ENCODE results near the gene CD68.

The CD68 gene

GRCh38 chr17:7559320-7560171, 19.9 kb upstream of the CD68 start:
- DNase-seq (no peak), ATAC-seq (no peak)

- ATAC-seq (peak; percentile 38), DNase-seq (peak; percentile 78)
Observed at GRCh38 chr17:7560172-7561027, 19.0 kb upstream of the CD68 start.

- DNase-seq (peak; percentile 90), ATAC-seq (peak; percentile 73)
Observed at GRCh38 chr17:7561028-7561575, 18.3 kb upstream of the CD68 start.

- ATAC-seq (peak; percentile 82), DNase-seq (peak; percentile 95)
Observed at GRCh38 chr17:7561589-7562207, 17.7 kb upstream of the CD68 start, which contains the start of gene SENP3. TSS of gene SENP3 (plus strand) at chr17:7561919. CDS start at chr17:7563077, 1,158 bp downstream.

GRCh38 chr17:7562208-7562605, 17.2 kb upstream of the CD68 start:
- ATAC-seq, result no peak
- DNase-seq, result no peak

GRCh38 chr17:7563115-7563869, 16.1 kb upstream of the CD68 start:
- DNase-seq, result no peak
- ATAC-seq, result no peak

- DNase-seq, result no peak
- ATAC-seq, result no peak
Observed at GRCh38 chr17:7569571-7569970, 9.9 kb upstream of the CD68 start.

GRCh38 chr17:7570351-7570750, 9.1 kb upstream of the CD68 start:
- no peak for ATAC-seq
- DNase-seq, result no peak

GRCh38 chr17:7572338-7572587, 7.2 kb upstream of the CD68 start:
- ATAC-seq, result no peak
- DNase-seq, result no peak

- DNase-seq (peak; percentile 99), ATAC-seq (peak; percentile 93)
Observed at GRCh38 chr17:7572588-7573323, 6.7 kb upstream of the CD68 start.

GRCh38 chr17:7573324-7574080, 5.9 kb upstream of the CD68 start:
- ATAC-seq, result peak; percentile 42

GRCh38 chr17:7574176-7574953, 5.1 kb upstream of the CD68 start:
- DNase-seq, result no peak

More at GRCh38 chr17:7573324-7574080, 5.9 kb upstream of the CD68 start:
- DNase-seq, result peak; percentile 91

GRCh38 chr17:7575481-7575883, 4.0 kb upstream of the CD68 start:
- no peak for DNase-seq
- ATAC-seq, result no peak

More at GRCh38 chr17:7574176-7574953, 5.1 kb upstream of the CD68 start:
- ATAC-seq, result no peak

- DNase-seq, result no peak
- no peak for ATAC-seq
Observed at GRCh38 chr17:7575959-7576358, 3.5 kb upstream of the CD68 start.

- DNase-seq (no peak), ATAC-seq (no peak)
Observed at GRCh38 chr17:7576432-7576937, 3.0 kb upstream of the CD68 start.

GRCh38 chr17:7577327-7578199, 1.9 kb upstream of the CD68 start:
- ATAC-seq (no peak), DNase-seq (no peak)

- ATAC-seq (no peak), DNase-seq (peak; percentile 52)
Observed at GRCh38 chr17:7579834-7580603, 581 bp downstream of the CD68 start.

Measured in stimulated activated naive CD8-positive, alpha-beta T cell treated with anti-CD3 and anti-CD28 coated beads, Interleukin-15, Interleukin-2, amounts not matched to agents 100 U/mL and 50 U/mL, for 24 hours (primary cell).